ENCODE measurements around the gene RALGAPA1.

Gene RALGAPA1

DNA sequence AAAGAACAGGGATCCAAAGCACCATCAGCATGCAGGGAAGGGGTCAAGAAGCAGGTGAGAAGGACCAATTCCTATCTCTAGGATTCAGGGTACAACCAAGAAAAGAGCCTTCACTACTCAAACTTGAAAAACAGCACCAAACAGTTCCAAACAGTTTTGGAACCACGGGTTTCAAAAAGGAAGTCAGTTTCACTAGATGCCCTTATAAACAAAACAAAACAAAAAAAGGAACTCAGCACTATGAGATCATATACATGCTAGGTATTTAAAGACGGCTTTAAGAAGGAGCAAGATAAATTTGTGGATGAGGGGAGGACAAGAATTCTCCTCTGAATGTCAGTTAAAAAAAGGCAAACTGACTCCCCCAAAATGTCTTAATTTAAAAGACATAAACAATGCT, 269.1 kb downstream of the RALGAPA1 start:
- DNase-seq (ENCODE audit: low read depth, low spot score) = no peak

DNA sequence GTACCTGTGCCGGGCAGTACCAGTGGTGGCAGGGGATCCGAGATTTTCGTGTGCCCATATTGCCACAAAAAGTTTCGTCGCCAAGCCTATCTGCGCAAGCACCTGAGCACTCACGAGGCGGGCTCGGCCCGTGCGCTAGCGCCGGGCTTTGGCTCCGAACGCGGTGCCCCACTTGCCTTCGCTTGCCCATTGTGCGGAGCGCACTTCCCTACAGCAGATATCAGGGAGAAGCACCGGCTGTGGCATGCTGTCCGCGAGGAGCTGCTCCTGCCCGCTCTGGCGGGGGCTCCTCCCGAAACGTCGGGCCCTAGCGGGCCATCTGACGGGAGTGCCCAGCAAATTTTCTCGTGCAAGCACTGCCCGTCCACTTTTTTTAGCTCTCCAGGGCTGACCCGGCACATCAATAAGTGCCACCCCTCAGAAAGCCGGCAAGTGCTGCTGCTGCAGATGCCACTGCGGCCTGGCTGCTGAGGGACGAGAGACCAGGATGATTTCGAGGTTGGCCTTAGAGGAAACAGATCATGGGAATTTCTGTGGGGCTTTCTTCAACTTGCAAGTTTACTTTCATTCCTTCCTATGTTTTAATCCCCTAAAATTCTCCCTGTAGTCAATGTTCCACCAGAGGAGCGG, 273.5 kb downstream of the RALGAPA1 start:
- DNase-seq (ENCODE audit: low read depth, low spot score) = no peak

DNA sequence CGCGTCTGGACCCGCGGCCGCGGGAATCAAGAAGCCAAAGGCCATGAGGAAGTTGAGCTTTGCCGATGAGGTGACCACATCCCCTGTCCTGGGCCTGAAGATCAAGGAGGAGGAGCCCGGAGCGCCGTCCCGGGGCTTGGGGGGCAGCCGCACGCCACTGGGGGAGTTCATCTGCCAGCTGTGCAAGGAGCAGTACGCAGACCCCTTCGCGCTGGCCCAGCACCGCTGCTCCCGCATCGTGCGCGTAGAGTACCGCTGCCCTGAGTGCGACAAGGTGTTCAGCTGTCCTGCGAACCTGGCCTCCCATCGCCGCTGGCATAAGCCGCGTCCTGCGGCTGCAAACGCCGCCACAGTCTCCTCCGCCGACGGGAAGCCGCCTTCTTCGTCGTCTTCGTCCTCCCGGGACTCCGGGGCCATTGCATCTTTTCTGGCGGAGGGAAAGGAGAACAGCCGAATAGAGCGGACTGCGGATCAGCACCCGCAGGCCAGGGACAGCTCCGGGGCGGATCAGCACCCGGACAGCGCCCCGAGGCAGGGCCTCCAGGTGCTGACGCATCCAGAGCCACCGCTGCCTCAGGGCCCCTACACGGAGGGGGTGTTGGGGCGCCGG, 274.1 kb downstream of the RALGAPA1 start:
- peak; percentile 26 for DNase-seq (ENCODE audit: low read depth, low spot score)

DNA sequence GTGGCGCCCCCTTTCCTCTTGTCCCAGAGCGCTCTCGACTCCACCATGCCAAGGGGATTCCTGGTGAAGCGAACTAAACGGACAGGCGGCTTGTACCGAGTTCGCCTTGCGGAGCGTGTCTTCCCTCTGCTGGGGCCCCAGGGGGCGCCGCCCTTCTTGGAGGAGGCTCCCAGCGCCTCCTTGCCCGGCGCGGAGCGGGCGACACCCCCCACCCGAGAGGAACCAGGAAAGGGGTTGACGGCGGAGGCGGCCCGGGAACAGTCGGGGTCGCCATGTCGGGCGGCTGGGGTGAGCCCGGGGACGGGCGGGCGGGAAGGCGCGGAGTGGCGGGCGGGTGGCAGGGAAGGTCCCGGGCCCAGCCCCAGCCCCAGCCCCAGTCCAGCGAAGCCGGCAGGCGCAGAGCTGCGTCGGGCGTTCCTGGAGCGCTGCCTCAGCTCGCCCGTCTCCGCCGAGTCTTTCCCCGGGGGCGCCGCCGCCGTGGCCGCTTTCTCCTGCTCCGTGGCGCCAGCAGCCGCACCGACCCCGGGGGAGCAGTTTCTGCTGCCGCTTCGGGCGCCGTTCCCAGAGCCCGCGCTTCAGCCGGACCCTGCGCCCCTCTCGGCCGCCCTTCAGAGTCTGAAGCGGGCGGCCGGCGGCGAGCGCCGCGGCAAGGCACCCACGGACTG, 274.8 kb downstream of the RALGAPA1 start:
- no peak for DNase-seq (ENCODE audit: low read depth, low spot score)

DNA sequence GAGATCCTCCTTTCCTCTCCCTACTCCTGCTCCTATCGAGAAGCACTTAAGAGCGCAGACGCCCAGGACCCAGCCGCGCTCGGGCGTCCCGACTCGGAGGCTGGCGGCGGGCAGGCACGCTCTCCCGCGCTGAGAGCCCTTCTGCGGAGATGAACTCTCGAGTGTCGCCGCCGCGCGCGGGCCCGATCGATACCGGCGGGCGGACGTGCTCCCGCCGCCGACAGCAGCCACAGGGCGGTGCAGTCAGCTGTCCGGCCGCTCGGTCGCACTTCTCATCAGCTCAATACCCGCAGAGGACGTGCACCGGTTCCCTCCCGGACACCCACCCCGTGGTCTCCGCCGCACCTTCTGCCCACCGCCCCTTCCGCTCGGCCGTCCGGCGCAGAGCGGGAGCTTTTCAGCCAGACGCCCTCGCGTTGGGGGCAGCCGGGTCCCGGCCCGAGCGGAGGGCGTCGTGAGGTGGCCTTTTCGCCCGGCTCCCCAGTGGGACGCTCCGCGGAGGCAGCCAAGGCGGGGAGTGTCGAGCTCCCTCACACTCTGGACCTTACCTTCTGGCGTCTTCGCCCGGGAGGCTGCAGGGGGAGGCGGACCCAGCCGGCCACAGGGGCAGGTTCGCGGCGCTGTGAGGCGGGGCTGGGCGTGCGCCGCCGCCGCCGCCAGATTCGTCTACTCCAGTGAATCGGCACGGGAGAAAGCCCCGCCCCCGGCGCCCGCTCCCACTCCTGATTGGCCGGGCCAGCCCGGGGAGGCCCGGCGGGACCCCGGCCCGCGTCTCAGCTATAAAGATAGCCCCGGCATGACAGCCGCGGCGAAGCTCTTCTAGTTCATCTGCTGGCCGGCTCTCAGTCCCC, 275.5 kb downstream of the RALGAPA1 start, which contains the start of gene INSM2:
Gene INSM2 (plus strand): TSS at position 808 of the 851 bp plus-strand sequence. CDS start 89 bp downstream, outside the sequence.
- DNase-seq (ENCODE audit: low read depth, low spot score) = peak; percentile 40

DNA sequence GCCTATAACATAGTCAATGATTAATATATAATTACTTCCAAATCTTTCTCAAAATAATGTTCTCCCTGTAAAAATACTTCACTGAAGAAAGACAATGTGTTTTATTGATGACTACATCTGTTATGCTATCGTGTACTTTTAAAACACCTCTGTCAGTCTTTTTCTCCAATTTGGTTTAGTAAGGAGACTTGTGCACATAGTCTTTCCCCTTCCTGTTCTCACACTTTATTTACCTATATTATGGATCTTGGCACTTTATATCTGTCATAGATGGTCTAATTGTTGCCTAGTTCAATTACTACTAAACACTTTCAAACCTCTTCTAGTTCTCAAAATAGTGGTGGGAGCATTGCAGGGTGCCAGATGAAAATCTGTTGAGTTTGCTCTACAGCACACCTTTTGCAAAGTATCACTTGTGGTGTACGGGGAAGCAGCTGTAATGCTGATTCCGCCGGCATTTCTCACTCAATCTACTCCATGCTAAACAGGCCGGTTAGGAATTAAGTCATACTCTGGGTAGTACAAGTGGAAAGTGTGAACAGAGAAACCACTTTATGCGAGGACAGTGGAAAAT, 276.2 kb downstream of the RALGAPA1 start:
- no peak for DNase-seq (ENCODE audit: low read depth, low spot score)

DNA sequence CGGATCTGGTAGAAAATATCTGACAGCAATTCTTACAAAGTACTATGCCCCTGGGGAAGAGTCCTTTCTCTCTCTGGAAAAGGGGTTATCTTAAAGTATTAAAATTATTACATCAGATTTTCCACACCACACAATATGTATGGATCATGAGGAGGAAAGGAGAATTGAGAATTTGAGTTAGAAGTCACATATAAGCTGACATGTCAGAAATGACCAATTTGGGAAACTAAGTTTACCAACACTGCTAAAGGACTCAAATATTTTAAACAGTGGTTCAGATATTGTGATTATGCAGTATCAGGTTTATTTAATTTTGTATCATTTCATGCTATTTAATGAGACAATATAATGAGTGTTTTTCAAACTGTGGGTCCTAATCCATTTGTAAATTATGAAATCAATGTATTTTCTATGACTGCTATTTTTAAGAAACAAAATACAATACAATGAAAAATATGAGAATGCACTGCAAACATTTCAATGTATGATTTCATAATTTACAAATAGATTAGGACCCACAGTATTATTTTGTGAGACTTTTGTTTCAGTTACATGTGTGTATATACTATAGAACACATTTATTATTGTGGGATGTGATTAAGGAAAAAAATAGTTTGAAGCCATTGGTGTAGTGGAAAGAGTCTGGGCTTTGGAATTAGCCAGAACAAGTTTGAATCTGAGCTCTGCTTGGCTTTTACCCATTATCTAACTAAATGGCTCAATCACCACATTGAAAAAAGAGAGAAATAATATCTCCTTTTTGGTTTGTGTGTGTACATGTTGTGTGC, 276.9 kb downstream of the RALGAPA1 start:
- no peak for DNase-seq (ENCODE audit: low read depth, low spot score)

DNA sequence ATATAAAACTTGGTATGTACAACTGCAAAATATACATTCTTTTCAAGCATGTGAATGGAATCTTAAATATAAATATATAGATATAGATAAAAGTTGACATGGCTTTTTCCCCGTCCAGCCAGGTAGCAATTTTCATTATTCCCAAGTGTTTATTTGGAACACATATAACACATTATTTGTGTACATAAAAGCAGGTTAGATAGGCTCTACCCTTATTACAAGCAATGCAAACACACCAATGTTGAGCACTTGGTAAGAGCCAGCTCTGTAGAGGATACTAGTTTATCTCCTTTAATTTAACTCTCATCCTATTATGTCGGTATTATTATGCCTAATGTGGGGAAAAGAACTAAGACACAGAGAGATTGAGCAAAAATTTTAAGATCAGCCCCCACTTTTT, 282.1 kb downstream of the RALGAPA1 start:
- DNase-seq (ENCODE audit: low read depth, low spot score) = no peak

DNA sequence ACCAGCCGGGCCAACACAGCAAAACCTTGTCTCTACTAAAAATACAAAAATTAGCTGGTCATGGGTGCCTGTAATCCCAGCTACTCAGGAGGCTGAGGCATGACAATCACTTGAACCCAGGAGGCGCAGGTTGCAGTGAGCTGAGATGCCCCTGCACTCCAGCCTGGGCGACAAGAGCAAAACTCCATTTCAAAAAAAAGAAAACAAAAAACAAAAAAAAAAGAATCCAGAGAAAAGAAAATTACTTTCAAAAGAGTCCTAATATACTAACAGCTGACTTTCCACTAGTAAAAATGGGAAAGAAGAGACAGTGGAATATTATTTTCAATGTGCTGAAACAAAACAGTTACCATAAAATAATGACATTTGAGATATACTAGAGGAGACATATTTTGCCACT, 283.4 kb downstream of the RALGAPA1 start:
- no peak for DNase-seq (ENCODE audit: low read depth, low spot score)

DNA sequence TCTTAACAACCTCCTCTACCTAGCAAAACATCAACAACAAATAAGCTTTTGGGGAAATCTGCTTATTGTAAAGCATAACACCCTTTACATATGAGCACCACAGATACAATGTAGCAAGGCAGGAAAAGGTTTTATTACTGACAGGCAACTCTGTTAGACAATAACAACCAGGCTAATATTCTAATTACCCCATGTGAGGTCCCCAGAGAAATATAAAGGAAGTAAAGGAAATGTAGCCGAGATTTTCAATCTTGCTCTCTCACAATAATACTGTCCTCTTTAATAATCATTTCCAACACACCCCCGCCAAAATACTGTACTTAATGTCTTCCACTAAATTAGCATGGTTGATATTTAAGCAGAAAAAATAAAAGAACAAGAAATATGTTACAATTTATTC, 289.1 kb downstream of the RALGAPA1 start:
- DNase-seq (ENCODE audit: low read depth, low spot score) = no peak

DNA sequence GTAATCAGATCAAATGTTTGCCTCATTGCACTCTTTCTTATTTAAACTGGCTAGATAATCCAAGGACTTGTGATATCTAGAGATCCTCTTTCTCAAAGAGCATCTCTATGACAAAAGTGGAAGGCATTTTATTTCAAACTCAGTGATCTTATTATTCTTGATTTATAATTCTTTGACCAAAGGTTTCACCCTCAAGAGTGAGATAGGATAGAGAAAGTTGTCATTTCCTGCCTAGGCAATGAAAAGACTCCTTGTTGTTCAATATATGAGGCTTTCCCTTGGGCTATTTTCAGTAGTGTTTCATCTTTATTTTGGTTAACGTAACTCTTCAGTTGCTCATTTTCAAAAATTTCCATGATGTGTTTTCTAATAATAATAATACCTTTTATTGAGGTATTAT, 293.2 kb downstream of the RALGAPA1 start:
- no peak for DNase-seq (ENCODE audit: low read depth, low spot score)

DNA sequence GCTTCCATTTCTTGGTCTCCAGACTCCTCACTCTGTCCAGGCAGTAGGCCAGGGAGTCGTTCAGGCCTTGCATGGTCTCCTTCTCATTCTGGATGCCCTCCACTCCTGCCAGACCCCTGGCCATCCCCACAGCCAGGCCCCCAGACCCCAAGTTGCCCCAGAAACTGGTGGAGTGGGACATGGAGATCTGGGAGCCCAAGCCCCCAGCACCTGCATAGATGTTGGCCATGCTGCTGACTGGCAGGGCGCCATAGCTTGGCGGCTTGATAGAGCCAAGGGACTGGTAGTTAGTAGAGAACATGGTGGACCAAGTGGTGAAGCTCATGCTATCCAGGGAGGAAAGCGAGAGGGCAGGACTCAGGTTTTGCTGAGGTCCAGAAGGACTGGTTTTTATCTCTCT, 296.3 kb downstream of the RALGAPA1 start:
- no peak for DNase-seq (ENCODE audit: low read depth, low spot score)

DNA sequence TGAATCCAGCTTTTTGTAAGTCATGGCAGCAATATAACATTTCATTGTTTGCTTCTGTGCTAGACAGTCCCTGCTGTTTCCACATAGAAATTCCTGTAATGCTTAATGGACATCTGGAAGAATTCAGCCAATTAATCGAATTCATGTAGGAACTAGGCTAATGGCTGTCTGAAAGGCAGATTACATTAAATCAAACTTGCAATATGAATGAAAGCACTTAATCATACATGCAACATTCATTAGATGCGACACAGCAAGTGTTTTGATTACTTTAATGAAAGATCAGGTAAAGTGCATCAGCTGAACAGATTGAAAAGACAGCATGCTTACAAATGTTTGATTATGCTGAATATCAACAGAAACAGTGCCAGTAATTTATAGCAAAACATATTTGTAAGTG, 299.2 kb downstream of the RALGAPA1 start:
- no peak for DNase-seq (ENCODE audit: low read depth, low spot score)

DNA sequence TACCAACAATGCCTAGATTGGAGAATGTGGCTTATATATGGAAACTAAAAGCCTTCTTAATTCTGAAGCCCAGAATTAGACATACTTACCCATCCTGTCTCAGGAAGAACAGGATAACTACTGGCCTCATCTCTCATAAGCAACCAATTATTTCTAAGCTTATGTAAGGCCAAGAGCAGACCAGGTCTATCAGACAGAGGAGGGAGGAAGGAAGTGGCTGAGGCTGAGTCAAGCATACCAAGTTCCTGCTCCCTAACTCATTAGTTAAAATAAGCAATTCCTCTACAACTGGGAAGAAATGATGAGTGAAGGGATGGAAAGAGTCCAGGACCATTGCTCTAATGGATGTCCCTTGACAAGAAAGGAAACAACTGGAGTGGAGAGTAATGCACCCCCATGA, 302.2 kb downstream of the RALGAPA1 start:
- no peak for DNase-seq (ENCODE audit: low read depth, low spot score)

DNA sequence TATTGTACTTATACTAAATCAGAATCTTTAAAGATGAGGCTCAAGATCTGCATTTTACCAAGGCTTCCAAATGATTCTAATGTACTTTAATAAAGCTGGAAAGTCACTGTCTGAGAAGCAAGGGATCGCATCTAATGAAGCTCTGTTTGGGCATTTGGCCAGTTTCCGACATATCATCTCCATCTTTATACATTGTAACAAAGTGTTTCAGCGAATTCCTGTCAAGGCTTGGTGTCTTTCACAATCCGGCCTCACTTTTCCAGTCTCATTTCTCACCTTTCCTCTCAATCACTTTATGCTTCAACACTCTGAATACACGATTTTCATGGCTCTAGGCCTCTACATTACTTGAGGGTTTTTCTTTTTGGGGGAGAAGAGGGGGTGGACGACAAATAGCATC, 302.6 kb downstream of the RALGAPA1 start:
- no peak for DNase-seq (ENCODE audit: low read depth, low spot score)

DNA sequence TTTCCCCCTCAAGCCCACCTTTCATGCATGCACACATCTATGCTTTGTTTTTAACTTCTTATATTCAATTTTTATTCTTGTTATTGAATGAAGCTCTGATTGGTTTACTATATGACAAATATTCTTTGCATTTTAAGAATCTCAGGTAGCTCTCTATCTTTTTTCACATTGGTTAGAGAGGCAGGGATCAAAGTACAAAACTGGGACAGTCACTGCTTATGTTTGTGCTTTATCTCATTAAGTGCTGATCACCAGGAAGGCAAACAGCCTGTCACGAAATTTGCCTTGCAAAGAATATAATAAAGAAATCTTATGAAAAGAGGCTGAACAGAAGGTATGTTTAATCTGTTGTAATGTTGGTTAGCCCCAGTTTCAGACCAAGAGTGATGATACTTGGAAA, 304.8 kb downstream of the RALGAPA1 start:
- DNase-seq (ENCODE audit: low read depth, low spot score) = no peak

DNA sequence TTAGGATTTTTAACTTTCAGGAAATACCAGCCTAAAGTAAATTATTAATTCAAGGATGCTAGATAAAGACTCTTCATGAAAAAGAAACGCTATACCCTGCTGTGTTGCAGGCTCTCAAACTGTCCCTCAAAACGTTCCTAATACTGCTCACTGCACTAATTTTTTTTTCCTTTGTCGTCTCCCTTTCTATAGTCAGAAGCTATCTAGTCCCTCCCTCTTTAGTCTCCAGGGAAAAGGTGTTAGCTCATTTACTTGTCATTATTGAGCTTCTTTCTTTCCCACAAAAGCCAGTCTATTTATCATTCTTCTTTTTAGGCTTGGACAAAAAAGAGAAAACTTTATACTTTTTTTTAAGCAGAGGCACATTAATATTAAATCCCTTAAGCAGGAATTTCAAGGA, 305.4 kb downstream of the RALGAPA1 start:
- DNase-seq (ENCODE audit: low read depth, low spot score) = no peak

DNA sequence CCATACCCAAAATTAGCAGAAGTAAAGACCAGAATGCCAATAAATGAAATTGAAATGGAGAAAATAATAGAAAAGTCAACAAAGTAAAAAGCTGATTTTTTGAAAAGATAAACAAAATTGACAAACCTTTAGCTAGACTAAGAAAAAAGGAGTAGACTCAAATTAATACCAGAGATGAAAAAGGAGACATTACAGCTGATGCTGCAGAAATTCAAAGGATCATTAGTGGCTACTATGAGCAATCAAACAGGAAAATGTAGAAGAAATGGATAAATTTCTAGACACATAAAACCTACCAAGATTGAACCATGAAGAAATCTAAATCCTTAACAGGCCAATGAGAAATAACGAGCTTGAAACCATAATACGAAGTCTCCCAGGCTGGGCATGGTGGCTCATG, 309.9 kb downstream of the RALGAPA1 start:
- DNase-seq (ENCODE audit: low read depth, low spot score) = no peak

DNA sequence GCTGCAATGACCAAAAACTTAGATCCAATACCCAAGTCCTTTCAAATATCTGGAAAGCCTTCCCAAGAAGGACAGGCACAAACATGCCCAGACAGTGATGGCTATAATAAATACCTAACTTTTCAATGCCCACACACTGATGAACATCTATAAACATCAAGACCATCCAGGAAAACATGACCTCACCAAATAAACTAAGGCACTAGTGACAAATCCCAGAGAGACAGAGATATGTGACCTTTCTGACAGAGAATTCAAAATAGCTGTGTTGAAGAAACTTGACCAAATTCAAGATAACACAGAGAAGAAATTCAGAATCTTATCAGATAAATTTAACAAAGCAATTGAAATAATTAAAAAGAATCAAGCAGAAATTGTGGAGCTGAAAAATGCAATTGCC, 313.8 kb downstream of the RALGAPA1 start:
- no peak for DNase-seq (ENCODE audit: low read depth, low spot score)

DNA sequence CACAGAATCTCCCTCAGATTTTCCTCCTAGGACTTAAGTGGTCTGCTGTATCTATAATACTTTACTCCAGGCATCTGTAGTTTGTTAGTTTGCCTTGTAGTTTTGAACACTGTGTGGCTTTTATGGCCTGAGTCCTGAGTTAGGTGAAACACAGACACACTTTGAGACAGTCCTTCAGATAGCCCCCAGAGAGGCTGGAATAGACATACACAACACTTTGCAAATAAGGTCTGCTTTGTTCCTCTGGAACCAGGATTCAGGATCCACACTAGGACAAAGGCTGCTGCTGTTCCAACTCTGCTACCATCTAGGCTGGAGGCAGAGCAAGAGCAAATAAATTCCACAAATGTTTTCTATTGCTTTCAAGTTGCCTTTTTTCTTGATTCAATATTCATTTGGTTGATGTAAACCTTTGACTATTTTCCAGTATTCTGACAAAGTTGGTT, 316.5 kb downstream of the RALGAPA1 start:
- DNase-seq (ENCODE audit: low read depth, low spot score) = no peak
